GM23248 (cell line): Measurements from ENCODE around the gene XRRA1.

Source experiments
- EZH2 ChIP-seq: fragments of 200-600 bp; sonication (generic); IDR thresholded peaks from 2 replicates; pipeline ENCODE4 v1.6.1; 2018; ENCODE audit warnings: antibody characterized with exemption, mild to moderate bottlenecking; ENCODE audit not compliant: insufficient read depth, poor library complexity, severe bottlenecking
- EZH2phosphoT487 ChIP-seq: fragments of 200-600 bp; sonication (generic); IDR thresholded peaks from 2 replicates; pipeline ENCODE4 v1.6.1; 2018; ENCODE audit warnings: antibody characterized with exemption, moderate library complexity, mild to moderate bottlenecking, low read depth; ENCODE audit not compliant: insufficient read depth

DNA sequence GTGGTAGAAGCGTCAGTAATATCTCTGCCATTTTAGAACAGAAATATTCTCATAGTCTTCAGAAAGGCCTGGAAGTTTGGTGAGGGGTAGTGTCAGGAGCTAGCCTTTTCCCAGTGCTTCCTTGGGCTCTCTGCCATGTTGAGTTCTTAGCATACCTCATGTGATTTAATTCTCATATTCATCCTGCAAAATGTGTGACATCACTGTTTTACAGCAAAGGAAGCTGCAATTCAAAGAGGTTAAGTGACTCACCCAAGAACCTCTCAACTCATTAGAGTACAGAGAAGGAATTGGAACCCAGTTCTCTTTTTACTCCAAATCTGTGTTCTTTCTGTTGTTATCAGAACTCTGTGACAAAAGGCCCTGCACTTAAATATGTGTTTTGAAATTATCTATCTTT, 128.1 kb downstream of the XRRA1 start:
- TF ChIP-seq EZH2 = no peak
- no peak for TF ChIP-seq EZH2phosphoT487
